ENCODE data around the gene CD177. TPM values are rescaled to one million over a fixed set of nuclear protein-coding genes. Genes with fewer than 3 reads are reported as not detected.
"Not testable (repeated sequence)": the region's sequence is repeated elsewhere in the genome, so short reads cannot be mapped to it uniquely, and the experiment has no call there.

Gene CD177
- total RNA-seq, 1 donor from 2014 or later: not detected

DNA sequence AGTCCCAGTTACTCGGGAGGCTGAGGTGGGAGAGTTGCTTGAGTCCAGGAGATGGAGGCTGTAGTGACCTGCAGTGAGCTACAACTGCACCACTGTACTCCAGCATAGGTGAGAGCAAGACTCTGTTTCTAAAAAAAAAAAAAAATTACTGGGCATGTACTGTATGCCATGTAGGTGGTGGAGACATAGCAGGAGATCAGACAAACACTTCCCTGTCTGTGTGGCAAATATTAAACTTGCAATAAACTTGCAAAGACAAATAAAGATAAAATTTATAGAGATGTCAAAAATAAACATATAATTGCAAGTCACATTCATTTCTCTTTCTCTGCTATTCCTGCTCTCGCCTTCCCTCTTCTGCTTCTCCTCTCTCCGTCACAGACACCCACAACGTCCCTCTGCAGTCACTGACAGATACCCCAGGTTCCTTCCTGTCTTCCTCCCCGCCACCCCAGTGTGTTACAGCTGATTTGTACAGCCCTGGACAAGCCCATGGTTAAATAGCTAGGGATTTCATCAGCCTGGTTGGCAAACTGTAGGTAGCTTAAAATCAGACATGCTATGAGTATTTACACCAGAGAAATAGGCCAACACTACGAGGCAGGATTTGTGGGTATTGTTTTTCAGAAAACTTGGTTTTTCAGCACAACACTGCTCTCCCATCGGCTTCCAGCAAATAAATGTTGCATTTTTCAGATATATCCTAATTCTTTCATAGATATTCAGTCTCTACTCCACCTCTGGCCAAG is 1.3 kb upstream of the CD177 start:
- DNase-seq (no peak), ATAC-seq (ENCODE audit: low read depth) (no peak)
- Mint-ChIP-seq H3K4me1 (no peaks in the 10 kb centered on the region), H3K36me3 (ENCODE audit: low read depth) (no peaks in the 10 kb centered on the region), H3K27me3 (peaks cover 13% of the 10 kb centered on the region), H3K27ac (no peak overlapping the region), H3K9me3 (peaks cover 1% of the 10 kb centered on the region), H3K4me3 (no peak overlapping the region)
- CTCF ChIA-PET: no interaction called here
- TF ChIP-seq, protein P1, sequence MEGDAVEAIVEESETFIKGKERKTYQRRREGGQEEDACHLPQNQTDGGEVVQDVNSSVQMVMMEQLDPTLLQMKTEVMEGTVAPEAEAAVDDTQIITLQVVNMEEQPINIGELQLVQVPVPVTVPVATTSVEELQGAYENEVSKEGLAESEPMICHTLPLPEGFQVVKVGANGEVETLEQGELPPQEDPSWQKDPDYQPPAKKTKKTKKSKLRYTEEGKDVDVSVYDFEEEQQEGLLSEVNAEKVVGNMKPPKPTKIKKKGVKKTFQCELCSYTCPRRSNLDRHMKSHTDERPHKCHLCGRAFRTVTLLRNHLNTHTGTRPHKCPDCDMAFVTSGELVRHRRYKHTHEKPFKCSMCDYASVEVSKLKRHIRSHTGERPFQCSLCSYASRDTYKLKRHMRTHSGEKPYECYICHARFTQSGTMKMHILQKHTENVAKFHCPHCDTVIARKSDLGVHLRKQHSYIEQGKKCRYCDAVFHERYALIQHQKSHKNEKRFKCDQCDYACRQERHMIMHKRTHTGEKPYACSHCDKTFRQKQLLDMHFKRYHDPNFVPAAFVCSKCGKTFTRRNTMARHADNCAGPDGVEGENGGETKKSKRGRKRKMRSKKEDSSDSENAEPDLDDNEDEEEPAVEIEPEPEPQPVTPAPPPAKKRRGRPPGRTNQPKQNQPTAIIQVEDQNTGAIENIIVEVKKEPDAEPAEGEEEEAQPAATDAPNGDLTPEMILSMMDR (IDR thresholded peaks at IDR 0.05): no peak
- POLR2A ChIA-PET: no interaction called here
- intact Hi-C loops (cut with micrococcal nuclease): no loop called here

DNA sequence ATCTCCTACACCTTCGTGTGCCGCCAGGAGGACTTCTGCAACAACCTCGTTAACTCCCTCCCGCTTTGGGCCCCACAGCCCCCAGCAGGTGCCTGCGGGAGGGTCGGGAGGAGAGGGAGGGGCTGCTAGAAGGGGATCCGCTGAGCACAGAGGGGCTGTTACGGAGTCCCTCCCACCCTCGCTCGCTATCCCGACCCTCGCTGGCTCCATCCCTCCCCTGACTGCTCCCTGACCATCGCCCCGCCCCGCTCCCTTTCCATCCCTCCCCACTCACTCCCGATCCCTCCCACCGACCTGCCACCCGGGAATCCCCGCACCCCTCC is 780 bp downstream of the CD177 start:
- CTCF ChIA-PET: no interaction called here
- POLR2A ChIA-PET: no interaction called here
- Mint-ChIP-seq H3K4me1 (no peaks in the 10 kb centered on the region), H3K4me3 (no peak overlapping the region), H3K27me3 (peaks cover 13% of the 10 kb centered on the region), H3K27ac (no peak overlapping the region), H3K9me3 (no peaks in the 10 kb centered on the region), H3K36me3 (ENCODE audit: low read depth) (no peaks in the 10 kb centered on the region)
- ATAC-seq (ENCODE audit: low read depth): no peak
- DNase-seq: no peak
- intact Hi-C loops (cut with micrococcal nuclease): no loop called here
- TF ChIP-seq, protein P1 (IDR thresholded peaks at IDR 0.05): no peak

DNA sequence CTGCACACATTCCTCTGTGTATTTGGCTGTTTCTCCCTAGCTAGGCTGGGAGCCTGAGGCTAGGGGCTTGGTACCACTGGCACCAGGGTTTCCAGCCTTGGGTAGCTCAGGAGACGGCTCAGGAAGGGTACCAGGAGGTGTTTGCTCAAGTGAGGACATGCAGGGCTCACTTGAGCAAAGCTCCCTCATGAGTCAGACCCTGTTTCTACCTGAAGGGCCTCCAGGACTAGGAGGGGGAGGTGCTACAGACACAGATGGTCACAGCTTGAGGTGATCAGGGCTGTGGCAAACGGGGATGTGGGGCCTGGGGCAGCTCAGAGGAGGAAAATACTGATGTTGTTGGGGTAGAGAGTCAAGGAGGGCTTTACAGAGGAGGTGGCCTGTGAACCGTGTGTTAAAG is 3.3 kb downstream of the CD177 start:
- POLR2A ChIA-PET; ATAC-seq (ENCODE audit: low read depth); intact Hi-C loops (cut with micrococcal nuclease); H3K4me3 Mint-ChIP-seq; CTCF ChIA-PET; H3K9me3 Mint-ChIP-seq; DNase-seq; H3K36me3 Mint-ChIP-seq (ENCODE audit: low read depth); H3K27ac Mint-ChIP-seq; H3K4me1 Mint-ChIP-seq: not testable (repeated sequence)
- H3K27me3 Mint-ChIP-seq: peaks cover 13% of the 10 kb centered on the region

DNA sequence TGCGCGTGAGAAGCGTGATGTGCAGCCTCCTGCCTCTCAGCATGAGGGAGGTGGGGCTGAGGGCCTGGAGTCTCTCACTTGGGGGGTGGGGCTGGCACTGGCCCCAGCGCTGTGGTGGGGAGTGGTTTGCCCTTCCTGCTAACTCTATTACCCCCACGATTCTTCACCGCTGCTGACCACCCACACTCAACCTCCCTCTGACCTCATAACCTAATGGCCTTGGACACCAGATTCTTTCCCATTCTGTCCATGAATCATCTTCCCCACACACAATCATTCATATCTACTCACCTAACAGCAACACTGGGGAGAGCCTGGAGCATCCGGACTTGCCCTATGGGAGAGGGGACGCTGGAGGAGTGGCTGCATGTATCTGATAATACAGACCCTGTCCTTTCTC is 8.7 kb downstream of the CD177 start:
- TF ChIP-seq, protein P1 (IDR thresholded peaks at IDR 0.05): no peak
- Mint-ChIP-seq H3K4me1 (no peaks in the 10 kb centered on the region), H3K27ac (no peak overlapping the region), H3K9me3 (no peaks in the 10 kb centered on the region), H3K27me3 (no peaks in the 10 kb centered on the region), H3K4me3 (no peak overlapping the region), H3K36me3 (ENCODE audit: low read depth) (no peaks in the 10 kb centered on the region)
- no peak for DNase-seq
- ChIA-PET CTCF (no interaction called here), POLR2A (no interaction called here)
- ATAC-seq (ENCODE audit: low read depth): no peak
- intact Hi-C loops (cut with micrococcal nuclease): no loop called here

DNA sequence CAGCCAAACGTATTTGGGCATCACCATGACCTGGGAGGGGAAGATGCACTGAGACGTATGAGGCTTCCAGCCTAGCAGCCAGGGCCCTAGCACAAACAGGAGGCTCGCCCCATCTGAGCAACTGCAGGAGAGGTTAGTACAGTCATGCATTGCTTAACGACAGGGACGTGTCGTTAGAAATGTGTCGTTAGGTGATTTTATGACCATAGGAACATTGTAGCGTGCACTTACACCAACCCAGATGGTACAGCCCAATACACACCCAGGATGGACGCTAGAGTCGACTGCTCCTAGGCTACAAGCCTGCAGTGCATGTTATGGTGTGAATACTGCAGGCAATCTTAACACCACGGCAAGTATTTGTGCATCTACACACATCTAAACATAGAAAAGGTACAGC is 9.3 kb downstream of the CD177 start:
- H3K4me1 Mint-ChIP-seq: no peaks in the 10 kb centered on the region
- H3K27ac Mint-ChIP-seq: no peak overlapping the region
- no peak for ATAC-seq (ENCODE audit: low read depth)
- POLR2A ChIA-PET: no interaction called here
- CTCF ChIA-PET: no interaction called here
- no peaks in the 10 kb centered on the region for H3K36me3 Mint-ChIP-seq (ENCODE audit: low read depth)
- H3K9me3 Mint-ChIP-seq: no peaks in the 10 kb centered on the region
- H3K4me3 Mint-ChIP-seq: no peak overlapping the region
- intact Hi-C loops (cut with micrococcal nuclease): no loop called here
- DNase-seq: no peak
- no peaks in the 10 kb centered on the region for H3K27me3 Mint-ChIP-seq
- TF ChIP-seq, protein P1 (IDR thresholded peaks at IDR 0.05): no peak

DNA sequence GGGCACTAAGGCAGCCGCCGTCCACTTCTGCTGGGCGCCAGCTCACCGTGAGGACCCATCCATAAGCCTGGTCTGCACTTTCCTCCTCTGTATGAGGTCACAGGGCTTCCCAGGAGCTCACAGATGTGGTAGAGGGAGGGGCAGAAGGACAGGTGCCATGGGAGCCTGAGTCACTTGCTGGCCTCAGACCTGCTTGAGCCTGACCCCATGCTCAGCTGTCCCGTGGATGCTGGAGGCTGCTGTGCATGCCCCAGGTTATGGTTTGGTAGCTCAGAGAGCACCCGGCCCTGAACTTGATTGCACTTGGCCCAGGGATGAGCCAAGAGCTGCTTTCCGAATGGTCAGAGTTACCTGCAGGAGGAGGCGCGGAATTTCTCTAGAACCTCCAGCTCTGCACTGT is 12.2 kb downstream of the CD177 start:
- ATAC-seq (ENCODE audit: low read depth); H3K4me3 Mint-ChIP-seq; POLR2A ChIA-PET; H3K36me3 Mint-ChIP-seq (ENCODE audit: low read depth); DNase-seq; H3K27me3 Mint-ChIP-seq; intact Hi-C loops (cut with micrococcal nuclease); H3K4me1 Mint-ChIP-seq; H3K27ac Mint-ChIP-seq; H3K9me3 Mint-ChIP-seq; CTCF ChIA-PET: not testable (repeated sequence)

Data from activated B cell treated with CpG ODN at 0.5 μM for 24 hours (primary cell).